Keratinocyte (primary cell): ENCODE data around the gene NAMPT. TPM values are rescaled to one million over a fixed set of nuclear protein-coding genes. Genes with fewer than 3 reads are reported as not detected.

Experiments used
- DNase-seq: peaks from one replicate; pipeline ENCODE4 v3.0.0-alpha.2; 2011; ENCODE audit warnings: low read depth, missing footprints, low spot score
- FAIRE-seq: peaks from 2 replicates; lab custom pipeline; 2011; peaks lifted over from hg19 to GRCh38; lab: Jason Lieb, UNC
- H2AFZ ChIP-seq: 2 replicates; pipeline ENCODE4 v1.6.0; 2012; ENCODE audit warnings: low read length, control low read depth, inconsistent platforms; ENCODE audit not compliant: control insufficient read depth
- H3K27ac ChIP-seq: 2 replicates; pipeline ENCODE4 v1.5.1; 2011; ENCODE audit warnings: low read length; ENCODE audit not compliant: control insufficient read depth, insufficient read depth
- H3K27me3 ChIP-seq: 3 replicates; pipeline ENCODE4 v1.6.0; 2011; ENCODE audit warnings: low read length; ENCODE audit not compliant: control insufficient read depth, insufficient read depth; ENCODE audit errors: extremely low read depth
- H3K36me3 ChIP-seq, 2 experiments: 2 replicates in 1 of 2; 3 replicates in 1 of 2; pipeline ENCODE4 v1.5.1; 2011; ENCODE audit warnings: low read length in 2 of 2, mild to moderate bottlenecking in 1 of 2; ENCODE audit not compliant: control insufficient read depth in 2 of 2, insufficient read depth in 2 of 2; ENCODE audit errors: extremely low read depth in 1 of 2
- H3K4me1 ChIP-seq: 3 replicates; pipeline ENCODE4 v1.5.1; 2011; ENCODE audit warnings: low read length; ENCODE audit not compliant: control insufficient read depth, insufficient read depth; ENCODE audit errors: extremely low read depth
- H3K4me2 ChIP-seq: 3 replicates; pipeline ENCODE4 v1.6.0; 2011; ENCODE audit warnings: low read depth, low read length; ENCODE audit not compliant: control insufficient read depth, insufficient read depth; ENCODE audit errors: extremely low read depth
- H3K4me3 ChIP-seq, 3 experiments: fragments of 200-600 bp in 1 of 3; sonication (generic) in 1 of 3; 2 replicates in 2 of 3; 3 replicates in 1 of 3; pipeline ENCODE4 v1.5.1; 2011 to 2016; ENCODE audit warnings: low read length in 3 of 3, mild to moderate bottlenecking in 3 of 3, control low read depth in 2 of 3, inconsistent platforms in 1 of 3, low read depth in 1 of 3, mixed read lengths in 1 of 3, mixed run types in 1 of 3, moderate library complexity in 1 of 3; ENCODE audit not compliant: control insufficient read depth in 2 of 3, insufficient read depth in 2 of 3; ENCODE audit errors: extremely low read depth in 1 of 3
- H3K79me2 ChIP-seq: 2 replicates; pipeline ENCODE4 v1.6.0; 2012; ENCODE audit warnings: low read length; ENCODE audit not compliant: control insufficient read depth, insufficient read depth
- H3K9ac ChIP-seq: 3 replicates; pipeline ENCODE4 v1.6.0; 2011; ENCODE audit warnings: low read length; ENCODE audit not compliant: control insufficient read depth, insufficient read depth; ENCODE audit errors: extremely low read depth
- H3K9me1 ChIP-seq: 3 replicates; pipeline ENCODE4 v1.6.0; 2011; ENCODE audit warnings: low read length; ENCODE audit not compliant: control insufficient read depth, insufficient read depth; ENCODE audit errors: extremely low read depth
- H3K9me3 ChIP-seq: 2 replicates; pipeline ENCODE4 v1.5.1; 2012; ENCODE audit warnings: low read depth, low read length; ENCODE audit not compliant: control insufficient read depth
- H4K20me1 ChIP-seq: 3 replicates; pipeline ENCODE4 v1.6.0; 2011; ENCODE audit warnings: low read length; ENCODE audit not compliant: control insufficient read depth, insufficient read depth; ENCODE audit errors: extremely low read depth
- CTCF ChIP-seq, 3 experiments: IDR thresholded peaks in 1 of 3; conservative IDR thresholded peaks in 1 of 3; optimal IDR thresholded peaks in 1 of 3; 2 replicates in 2 of 3; 3 replicates in 1 of 3; pipeline versions ENCODE3 to v1.5.1; 2011; ENCODE audit warnings: low read length in 3 of 3, mild to moderate bottlenecking in 3 of 3, moderate library complexity in 2 of 3, control low read depth in 1 of 3, inconsistent platforms in 1 of 3; ENCODE audit not compliant: insufficient read depth in 2 of 3; ENCODE audit errors: extremely low read depth in 1 of 3
- EZH2 ChIP-seq: IDR thresholded peaks from one replicate; pipeline ENCODE4 v1.6.1; 2012; ENCODE audit warnings: inconsistent platforms, mild to moderate bottlenecking, low read length, moderate library complexity
- dilution Hi-C: fragments of 300-500 bp; cut with MboI; formaldehyde crosslinking; loops from one replicate; pipeline ENCODE4 v1.7.0; 2020; ENCODE audit warnings: low sequenced_read_pairs; ENCODE audit not compliant: extremely low pct_ligation_motif_present
- polyA plus RNA-seq, 5 experiments: library from polyadenylated mRNA; depleted of rRNA in 3 of 5; stranded (reverse) in 3 of 5; stranded (forward) in 1 of 5; unstranded in 1 of 5; fragments of >200 nt; gene quantifications; 1 replicate in 1 of 5; 2 replicates in 3 of 5; 3 replicates in 1 of 5; pipeline versions ENCODE4 v1.2.1 to v1.2.3, GENCODE V29; 2011 to 2012; ENCODE audit warnings: missing spikeins in 2 of 5, low read depth in 1 of 5, low replicate concordance in 1 of 5

NAMPT gene
- polyA plus RNA-seq, 1 donor (not counting 4 experiments of a cell fraction or from before 2014, with no cell fraction given): 94.2 TPM

- Histone ChIP-seq H3K4me2 (no peak overlapping the region), H3K36me3 (peaks cover 12 to 39% of the 10 kb centered on the region in 2 experiments), H3K9me3 (no peaks in the 10 kb centered on the region), H3K4me1 (no peaks in the 10 kb centered on the region), H3K4me3 (no peak overlapping the region), H3K79me2 (peaks cover 6% of the 10 kb centered on the region), H3K9ac (no peak overlapping the region), H2AFZ (no peak overlapping the region), H3K27me3 (no peaks in the 10 kb centered on the region), H3K27ac (no peak overlapping the region), H3K9me1 (no peaks in the 10 kb centered on the region), H4K20me1 (no peaks in the 10 kb centered on the region)
- TF ChIP-seq CTCF (optimal IDR thresholded peaks at IDR 0.05 in 1 of 3, IDR thresholded peaks at IDR 0.05 in 1 of 3, conservative IDR thresholded peaks at IDR 0.05 in 1 of 3; ENCODE audit: extremely low read depth in 1 of 3, insufficient read depth in 2 of 3, low read length in 3 of 3): no peak
- TF ChIP-seq EZH2: no peak
- FAIRE-seq (no peak), DNase-seq (no peak)
- dilution Hi-C loops: no loop called here
Observed at GRCh38 chr7:106269254-106269961, 15.4 kb downstream of the NAMPT start.

GRCh38 chr7:106265133-106265532 is 19.6 kb downstream of the NAMPT start:
- TF ChIP-seq EZH2 (no peak), CTCF (optimal IDR thresholded peaks at IDR 0.05 in 1 of 3, IDR thresholded peaks at IDR 0.05 in 1 of 3, conservative IDR thresholded peaks at IDR 0.05 in 1 of 3; ENCODE audit: extremely low read depth in 1 of 3, insufficient read depth in 2 of 3, low read length in 3 of 3) (no peak)
- no peak overlapping the region for H3K4me2 ChIP-seq
- no peaks in the 10 kb centered on the region for H4K20me1 ChIP-seq
- no peak overlapping the region for H3K9ac ChIP-seq
- no peaks in the 10 kb centered on the region for H3K9me1 ChIP-seq
- no peaks in the 10 kb centered on the region for H3K9me3 ChIP-seq
- H3K27ac ChIP-seq: no peak overlapping the region
- DNase-seq: no peak
- no peak overlapping the region for H2AFZ ChIP-seq
- dilution Hi-C loops: no loop called here
- FAIRE-seq: no peak
- no peak overlapping the region for H3K4me3 ChIP-seq
- peaks cover 10 to 47% of the 10 kb centered on the region in 2 experiments for H3K36me3 ChIP-seq
- H3K27me3 ChIP-seq: no peaks in the 10 kb centered on the region
- no peaks in the 10 kb centered on the region for H3K4me1 ChIP-seq
- no peaks in the 10 kb centered on the region for H3K79me2 ChIP-seq
